ENCODE results near the gene MGLL. TPM values are rescaled to one million over a fixed set of nuclear protein-coding genes. Genes with fewer than 3 reads are reported as not detected.

Gene MGLL
- total RNA-seq, 1 donor from 2014 or later = 61.0 TPM

DNA sequence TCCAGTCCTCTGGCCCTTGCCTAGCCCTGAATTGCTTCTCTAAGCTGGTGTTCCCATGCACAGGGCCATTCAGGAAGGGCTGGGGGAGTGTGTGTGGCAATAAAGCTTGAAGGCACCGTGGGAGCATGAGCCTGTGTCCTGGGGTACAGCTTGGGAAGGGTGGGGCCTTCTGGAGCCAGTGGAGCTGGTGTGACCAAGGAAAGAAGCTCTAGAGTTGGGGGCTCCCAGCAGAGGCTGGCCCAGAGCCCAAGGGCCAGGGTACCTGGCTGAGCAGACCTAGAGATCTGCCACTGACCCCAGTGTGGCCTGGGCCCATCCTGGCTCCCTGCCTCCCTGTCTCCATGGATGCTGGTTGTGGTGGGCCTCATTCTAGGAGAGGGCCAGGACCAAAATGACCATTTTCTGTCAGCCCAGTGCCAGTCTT lies 141.5 kb downstream of the MGLL start:
- TF ChIP-seq, protein P1, sequence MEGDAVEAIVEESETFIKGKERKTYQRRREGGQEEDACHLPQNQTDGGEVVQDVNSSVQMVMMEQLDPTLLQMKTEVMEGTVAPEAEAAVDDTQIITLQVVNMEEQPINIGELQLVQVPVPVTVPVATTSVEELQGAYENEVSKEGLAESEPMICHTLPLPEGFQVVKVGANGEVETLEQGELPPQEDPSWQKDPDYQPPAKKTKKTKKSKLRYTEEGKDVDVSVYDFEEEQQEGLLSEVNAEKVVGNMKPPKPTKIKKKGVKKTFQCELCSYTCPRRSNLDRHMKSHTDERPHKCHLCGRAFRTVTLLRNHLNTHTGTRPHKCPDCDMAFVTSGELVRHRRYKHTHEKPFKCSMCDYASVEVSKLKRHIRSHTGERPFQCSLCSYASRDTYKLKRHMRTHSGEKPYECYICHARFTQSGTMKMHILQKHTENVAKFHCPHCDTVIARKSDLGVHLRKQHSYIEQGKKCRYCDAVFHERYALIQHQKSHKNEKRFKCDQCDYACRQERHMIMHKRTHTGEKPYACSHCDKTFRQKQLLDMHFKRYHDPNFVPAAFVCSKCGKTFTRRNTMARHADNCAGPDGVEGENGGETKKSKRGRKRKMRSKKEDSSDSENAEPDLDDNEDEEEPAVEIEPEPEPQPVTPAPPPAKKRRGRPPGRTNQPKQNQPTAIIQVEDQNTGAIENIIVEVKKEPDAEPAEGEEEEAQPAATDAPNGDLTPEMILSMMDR (IDR thresholded peaks at IDR 0.05) = no peak
- Mint-ChIP-seq H3K36me3 (ENCODE audit: low read depth) (peaks cover 5% of the 10 kb centered on the region), H3K9me3 (ENCODE audit: low read depth) (no peaks in the 10 kb centered on the region), H3K27ac (ENCODE audit: unreplicated experiment) (no peak overlapping the region), H3K4me3 (ENCODE audit: unreplicated experiment) (no peak overlapping the region), H3K4me1 (ENCODE audit: low read depth) (peaks cover 6% of the 10 kb centered on the region), H3K27me3 (ENCODE audit: low read depth) (no peaks in the 10 kb centered on the region)
- no peak for DNase-seq (ENCODE audit: low spot score)

DNA sequence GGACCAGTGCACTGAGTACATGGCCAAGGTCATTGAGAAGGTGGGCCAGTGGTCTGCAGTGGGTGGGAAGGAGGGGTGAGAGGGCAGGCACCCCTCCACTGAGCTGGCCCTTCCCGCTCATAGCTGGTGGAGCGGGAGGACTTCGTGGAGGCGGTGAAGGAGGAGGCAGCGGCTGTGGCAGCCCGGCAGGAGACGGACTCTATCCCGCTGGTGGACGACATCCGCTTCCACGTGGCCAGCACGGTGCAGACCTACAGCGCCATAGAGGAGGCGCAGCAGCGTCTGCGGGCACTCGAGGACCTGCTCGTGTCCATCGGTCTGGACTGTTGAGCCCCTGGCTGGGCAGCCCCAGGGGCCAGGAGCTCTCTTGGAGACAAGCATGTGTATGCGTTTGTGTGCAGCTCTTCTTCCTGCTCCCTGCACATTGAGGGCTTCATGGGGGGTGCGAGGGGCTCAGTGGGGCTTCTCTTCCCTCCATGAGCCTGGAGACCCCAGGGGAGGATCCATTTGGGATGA lies 142.1 kb downstream of the MGLL start:
- H3K4me1 Mint-ChIP-seq (ENCODE audit: low read depth) = peaks cover 6% of the 10 kb centered on the region
- no peaks in the 10 kb centered on the region for H3K27me3 Mint-ChIP-seq (ENCODE audit: low read depth)
- H3K27ac Mint-ChIP-seq (ENCODE audit: unreplicated experiment) = no peak overlapping the region
- no peak overlapping the region for H3K4me3 Mint-ChIP-seq (ENCODE audit: unreplicated experiment)
- DNase-seq (ENCODE audit: low spot score) = peak; percentile 94
- H3K36me3 Mint-ChIP-seq (ENCODE audit: low read depth) = peaks cover 5% of the 10 kb centered on the region
- H3K9me3 Mint-ChIP-seq (ENCODE audit: low read depth) = no peaks in the 10 kb centered on the region
- TF ChIP-seq, protein P1 (IDR thresholded peaks at IDR 0.05) = no peak

DNA sequence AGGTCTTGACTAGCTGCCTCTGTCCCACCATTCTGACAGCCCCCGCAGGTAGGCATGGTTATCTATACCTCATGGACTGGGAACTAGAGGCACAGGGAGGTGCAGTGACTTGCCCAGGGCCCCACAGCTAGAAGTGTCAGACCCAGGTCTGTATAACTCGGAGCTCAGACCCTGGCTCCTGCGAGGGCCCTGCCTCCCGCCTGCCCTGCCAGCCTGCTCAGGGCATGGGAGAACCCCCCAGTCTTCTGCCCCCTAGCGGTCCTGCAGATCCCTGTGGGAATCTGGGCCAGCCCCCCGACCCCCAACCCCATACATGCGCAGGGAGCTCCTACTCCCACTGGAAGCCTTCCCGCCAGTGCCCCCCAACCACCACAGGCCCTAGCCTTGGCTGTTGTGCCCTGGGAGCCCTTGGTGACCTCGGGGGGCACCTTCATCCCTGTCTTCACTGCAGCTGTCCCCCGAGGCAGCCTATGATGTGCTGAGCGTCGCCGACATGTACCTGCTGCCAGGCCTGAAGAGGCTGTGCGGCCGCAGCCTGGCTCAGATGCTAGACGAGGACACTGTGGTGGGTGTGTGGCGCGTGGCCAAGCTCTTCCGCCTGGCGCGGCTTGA lies 142.7 kb downstream of the MGLL start:
- H3K27me3 Mint-ChIP-seq (ENCODE audit: low read depth) = no peaks in the 10 kb centered on the region

DNA sequence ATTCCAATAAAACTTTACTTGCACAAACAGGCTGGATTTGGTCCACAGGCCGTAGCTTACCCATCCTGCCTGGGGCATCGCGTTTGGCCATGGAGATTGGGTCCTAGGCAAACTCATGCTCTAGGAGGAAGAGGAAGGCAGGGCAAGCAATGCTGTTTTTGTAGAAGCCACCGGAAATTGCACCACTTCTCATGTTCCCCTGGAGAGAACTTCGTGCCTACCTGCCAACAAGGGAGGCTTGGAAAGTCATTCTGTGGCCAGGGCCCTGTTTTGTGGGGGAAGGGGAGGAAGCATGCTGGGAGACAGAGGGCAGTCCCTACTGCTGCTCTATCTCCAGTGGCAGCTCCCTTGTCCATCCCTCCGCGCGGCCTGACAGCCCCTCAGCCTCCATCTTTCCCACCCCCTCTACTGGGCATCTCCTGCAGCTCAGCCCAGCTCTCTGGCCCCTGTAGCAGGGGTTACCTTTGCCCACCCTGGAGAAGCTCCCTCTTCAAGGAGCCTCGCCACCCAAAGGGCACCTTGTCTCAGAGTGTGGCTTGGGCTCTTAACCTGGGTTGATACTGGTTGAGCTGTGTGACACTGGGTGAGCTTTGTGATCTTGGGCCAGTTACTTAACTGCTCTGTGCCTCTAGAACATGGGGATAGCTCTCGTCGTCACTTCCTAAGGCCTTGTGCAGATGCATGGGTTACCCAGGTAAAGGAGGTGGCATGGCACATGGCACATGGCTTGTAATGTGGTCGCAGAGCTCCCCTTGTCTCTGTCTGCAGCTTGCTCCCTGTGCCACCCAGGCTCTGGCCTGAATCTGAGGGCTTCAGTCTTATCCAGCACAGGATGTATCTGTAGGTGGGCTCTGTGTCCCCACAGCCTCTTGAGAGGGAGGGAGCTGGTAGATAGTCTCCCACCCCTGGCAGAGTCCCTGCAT lies 143.4 kb downstream of the MGLL start:
- Mint-ChIP-seq H3K4me1 (ENCODE audit: low read depth) (peaks cover 14% of the 10 kb centered on the region), H3K27me3 (ENCODE audit: low read depth) (no peaks in the 10 kb centered on the region), H3K9me3 (ENCODE audit: low read depth) (no peaks in the 10 kb centered on the region), H3K27ac (ENCODE audit: unreplicated experiment) (no peak overlapping the region), H3K36me3 (ENCODE audit: low read depth) (peaks cover 5% of the 10 kb centered on the region), H3K4me3 (ENCODE audit: unreplicated experiment) (no peak overlapping the region)
- DNase-seq (ENCODE audit: low spot score) = peak; percentile 59
- TF ChIP-seq, protein P1 (IDR thresholded peaks at IDR 0.05) = no peak

More for the DNA sequence above, 142.7 kb downstream of the MGLL start:
- TF ChIP-seq, protein P1 (IDR thresholded peaks at IDR 0.05) = peak; percentile 39
- DNase-seq (ENCODE audit: low spot score) = peak; percentile 80
- H3K36me3 Mint-ChIP-seq (ENCODE audit: low read depth) = peaks cover 5% of the 10 kb centered on the region
- no peaks in the 10 kb centered on the region for H3K9me3 Mint-ChIP-seq (ENCODE audit: low read depth)
- no peak overlapping the region for H3K4me3 Mint-ChIP-seq (ENCODE audit: unreplicated experiment)
- H3K4me1 Mint-ChIP-seq (ENCODE audit: low read depth) = peaks cover 10% of the 10 kb centered on the region
- no peak overlapping the region for H3K27ac Mint-ChIP-seq (ENCODE audit: unreplicated experiment)

DNA sequence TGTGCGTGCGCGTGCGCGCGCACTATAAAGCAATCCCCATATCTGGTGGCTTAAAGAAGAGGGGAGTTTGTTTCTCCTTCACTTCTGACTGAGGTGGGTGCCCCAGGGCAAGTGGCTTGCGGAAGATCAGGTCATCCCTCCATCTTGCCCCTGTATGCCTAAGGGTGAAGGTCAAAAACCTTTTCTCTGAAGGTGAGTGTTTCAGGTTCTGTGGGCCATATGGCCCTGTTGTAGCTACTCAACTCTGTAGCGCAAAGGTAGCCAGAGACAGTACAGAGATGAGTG lies 144.1 kb downstream of the MGLL start:
- Mint-ChIP-seq H3K4me3 (ENCODE audit: unreplicated experiment) (no peak overlapping the region), H3K27ac (ENCODE audit: unreplicated experiment) (no peak overlapping the region), H3K9me3 (ENCODE audit: low read depth) (no peaks in the 10 kb centered on the region), H3K27me3 (ENCODE audit: low read depth) (no peaks in the 10 kb centered on the region), H3K36me3 (ENCODE audit: low read depth) (peaks cover 5% of the 10 kb centered on the region), H3K4me1 (ENCODE audit: low read depth) (peaks cover 16% of the 10 kb centered on the region)
- TF ChIP-seq, protein P1 (IDR thresholded peaks at IDR 0.05) = no peak
- DNase-seq (ENCODE audit: low spot score) = no peak
